Esophagus muscularis mucosa (tissue), 3 donors: Measurements from ENCODE around the gene KRTAP5-3.

Experiments
- POLR2A ChIP-seq: fragments of 450-650 bp; IDR thresholded peaks from one replicate; pipeline ENCODE4 v1.6.1; 2017; ENCODE audit warnings: antibody characterized with exemption, moderate library complexity, mild to moderate bottlenecking, low read depth
- POLR2AphosphoS5 ChIP-seq, 2 donors: sonication (generic); formaldehyde crosslinking; IDR thresholded peaks; one replicate each; pipeline ENCODE4 v1.6.1; 2017; ENCODE audit warnings: antibody characterized with exemption in 2 of 2
- TF ChIP-seq, protein P1 (sequence below), 3 experiments: fragments of 200-600 bp in 2 of 3; fragments of 450-650 bp in 1 of 3; sonication (generic) in 2 of 3; IDR thresholded peaks; one replicate each; pipeline ENCODE4 v1.5.1; 2017 to 2019; ENCODE audit warnings: antibody characterized with exemption in 3 of 3, mild to moderate bottlenecking in 2 of 3, moderate library complexity in 1 of 3

DNA sequence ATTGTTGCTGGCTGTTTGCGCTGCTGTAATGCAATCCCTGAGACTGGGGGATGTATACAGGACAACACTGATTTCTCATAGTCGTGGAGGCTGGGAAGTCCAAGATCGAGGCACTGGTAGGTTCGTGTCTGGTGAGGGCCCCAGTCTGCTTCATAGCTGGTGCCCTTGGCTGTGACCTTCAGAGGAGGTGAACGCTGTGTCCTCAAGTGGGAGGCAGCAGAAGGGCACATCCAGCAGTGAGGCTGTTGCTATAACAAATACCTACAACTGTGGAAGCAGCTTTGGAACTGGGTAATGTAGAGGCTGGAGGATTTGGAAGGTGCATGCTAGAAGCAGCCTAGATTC, 42.6 kb upstream of the KRTAP5-3 start:
- no peak for TF ChIP-seq POLR2AphosphoS5 (IDR thresholded peaks at IDR 0.05)
- TF ChIP-seq POLR2A: no peak
- TF ChIP-seq, protein P1, sequence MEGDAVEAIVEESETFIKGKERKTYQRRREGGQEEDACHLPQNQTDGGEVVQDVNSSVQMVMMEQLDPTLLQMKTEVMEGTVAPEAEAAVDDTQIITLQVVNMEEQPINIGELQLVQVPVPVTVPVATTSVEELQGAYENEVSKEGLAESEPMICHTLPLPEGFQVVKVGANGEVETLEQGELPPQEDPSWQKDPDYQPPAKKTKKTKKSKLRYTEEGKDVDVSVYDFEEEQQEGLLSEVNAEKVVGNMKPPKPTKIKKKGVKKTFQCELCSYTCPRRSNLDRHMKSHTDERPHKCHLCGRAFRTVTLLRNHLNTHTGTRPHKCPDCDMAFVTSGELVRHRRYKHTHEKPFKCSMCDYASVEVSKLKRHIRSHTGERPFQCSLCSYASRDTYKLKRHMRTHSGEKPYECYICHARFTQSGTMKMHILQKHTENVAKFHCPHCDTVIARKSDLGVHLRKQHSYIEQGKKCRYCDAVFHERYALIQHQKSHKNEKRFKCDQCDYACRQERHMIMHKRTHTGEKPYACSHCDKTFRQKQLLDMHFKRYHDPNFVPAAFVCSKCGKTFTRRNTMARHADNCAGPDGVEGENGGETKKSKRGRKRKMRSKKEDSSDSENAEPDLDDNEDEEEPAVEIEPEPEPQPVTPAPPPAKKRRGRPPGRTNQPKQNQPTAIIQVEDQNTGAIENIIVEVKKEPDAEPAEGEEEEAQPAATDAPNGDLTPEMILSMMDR (IDR thresholded peaks at IDR 0.05): no peak
